ENCODE measurements around the gene MYMK.
A peak's percentile ranks its signal among the peaks of the same experiment; 100 is the strongest.

The MYMK gene

DNA sequence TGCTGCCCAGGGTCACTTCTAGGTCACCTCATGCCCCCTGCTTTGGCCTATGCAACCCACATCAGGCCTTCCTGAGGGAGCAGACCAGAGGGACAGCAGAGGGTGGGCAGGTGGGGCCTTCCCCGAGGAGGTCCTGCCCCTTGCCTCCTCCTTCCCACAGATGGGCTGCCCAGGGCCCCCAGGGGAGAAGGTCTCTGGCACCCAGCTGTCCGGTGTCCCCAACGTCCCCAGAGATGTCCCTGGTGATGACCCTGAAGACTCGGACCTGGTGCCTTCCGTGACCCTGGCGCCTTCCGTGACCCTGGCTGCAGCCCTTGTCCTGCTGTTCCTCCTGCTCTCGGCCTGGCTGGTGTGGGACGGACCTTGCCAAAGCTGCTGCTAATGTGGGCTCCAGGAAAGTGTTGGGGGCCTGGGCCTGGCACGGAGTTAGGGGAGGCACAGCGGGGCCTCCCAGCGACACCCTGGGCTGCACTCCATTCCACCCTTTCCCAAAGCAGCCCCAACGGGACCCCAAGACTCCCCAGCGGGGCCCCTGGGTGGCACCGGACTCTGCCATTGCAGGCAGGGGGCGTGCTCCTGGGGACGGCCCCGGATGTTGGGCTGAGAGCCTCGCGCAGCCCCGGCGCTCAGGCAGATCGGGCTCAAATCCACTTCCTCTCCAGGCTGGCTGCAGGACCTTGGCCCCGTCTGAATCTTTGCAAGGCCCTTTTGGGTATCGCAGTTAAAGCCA is 39.1 kb downstream of the MYMK start:
- no peak for DNase-seq (ENCODE audit: low read depth, low spot score)

DNA sequence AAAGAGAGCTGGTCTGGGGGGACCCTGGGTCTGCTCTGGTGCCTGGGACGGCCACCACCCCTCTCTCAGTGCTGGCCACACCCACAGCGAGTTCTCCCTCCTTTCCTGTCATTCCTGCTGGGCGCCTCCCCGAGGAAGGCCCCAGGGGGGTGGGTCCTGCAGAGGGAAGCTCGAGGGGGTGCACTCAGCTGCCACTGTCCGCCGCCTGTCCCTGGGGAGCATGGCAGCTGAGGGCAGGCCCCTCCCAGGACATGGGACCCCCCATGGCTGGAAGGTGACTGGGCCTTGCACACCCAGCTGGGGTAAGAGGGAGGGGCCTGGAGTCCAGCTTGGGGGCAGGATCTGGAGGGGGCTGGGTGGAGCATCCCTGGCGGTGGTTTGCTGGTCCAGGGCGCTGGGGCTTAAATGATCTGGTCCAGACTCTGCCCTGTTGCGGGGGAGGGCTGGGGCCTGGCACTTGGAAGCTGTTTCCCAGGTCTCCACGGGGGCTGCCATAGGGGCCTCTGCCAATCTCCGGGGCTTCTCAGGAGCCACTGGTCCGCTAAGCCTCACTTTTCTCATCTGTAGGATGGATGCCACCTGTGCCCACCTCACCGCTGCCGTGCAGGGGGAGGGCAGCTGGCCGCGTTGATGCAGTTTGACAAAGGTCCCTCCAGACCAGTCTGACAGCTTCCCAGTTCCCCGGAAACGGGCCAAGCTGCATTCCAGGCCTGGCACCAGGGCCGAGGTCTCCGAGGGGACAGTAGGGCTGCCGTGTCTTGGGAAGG is 39.9 kb downstream of the MYMK start:
- DNase-seq (ENCODE audit: low read depth, low spot score), result no peak

DNA sequence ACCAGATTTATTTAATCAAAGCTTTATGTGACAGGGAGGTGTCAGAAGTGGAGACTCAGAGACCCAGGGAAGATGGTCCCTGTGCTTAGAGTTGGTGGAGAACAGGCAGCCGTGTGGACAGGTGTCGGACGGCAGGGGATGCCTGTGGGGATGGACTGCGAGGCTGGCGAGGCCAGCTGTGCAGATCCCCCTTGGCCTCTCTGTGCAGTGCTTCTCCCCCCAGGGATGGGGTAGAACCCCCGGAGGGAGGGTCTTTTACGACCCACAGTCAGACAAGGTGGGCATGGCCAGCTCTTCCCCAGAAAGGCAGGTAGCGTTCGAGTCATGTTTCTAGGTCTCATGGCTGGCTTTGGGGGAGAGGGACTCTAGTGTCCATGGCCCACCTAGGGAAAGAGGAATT is 41.1 kb downstream of the MYMK start:
- DNase-seq (ENCODE audit: low read depth, low spot score), result no peak

DNA sequence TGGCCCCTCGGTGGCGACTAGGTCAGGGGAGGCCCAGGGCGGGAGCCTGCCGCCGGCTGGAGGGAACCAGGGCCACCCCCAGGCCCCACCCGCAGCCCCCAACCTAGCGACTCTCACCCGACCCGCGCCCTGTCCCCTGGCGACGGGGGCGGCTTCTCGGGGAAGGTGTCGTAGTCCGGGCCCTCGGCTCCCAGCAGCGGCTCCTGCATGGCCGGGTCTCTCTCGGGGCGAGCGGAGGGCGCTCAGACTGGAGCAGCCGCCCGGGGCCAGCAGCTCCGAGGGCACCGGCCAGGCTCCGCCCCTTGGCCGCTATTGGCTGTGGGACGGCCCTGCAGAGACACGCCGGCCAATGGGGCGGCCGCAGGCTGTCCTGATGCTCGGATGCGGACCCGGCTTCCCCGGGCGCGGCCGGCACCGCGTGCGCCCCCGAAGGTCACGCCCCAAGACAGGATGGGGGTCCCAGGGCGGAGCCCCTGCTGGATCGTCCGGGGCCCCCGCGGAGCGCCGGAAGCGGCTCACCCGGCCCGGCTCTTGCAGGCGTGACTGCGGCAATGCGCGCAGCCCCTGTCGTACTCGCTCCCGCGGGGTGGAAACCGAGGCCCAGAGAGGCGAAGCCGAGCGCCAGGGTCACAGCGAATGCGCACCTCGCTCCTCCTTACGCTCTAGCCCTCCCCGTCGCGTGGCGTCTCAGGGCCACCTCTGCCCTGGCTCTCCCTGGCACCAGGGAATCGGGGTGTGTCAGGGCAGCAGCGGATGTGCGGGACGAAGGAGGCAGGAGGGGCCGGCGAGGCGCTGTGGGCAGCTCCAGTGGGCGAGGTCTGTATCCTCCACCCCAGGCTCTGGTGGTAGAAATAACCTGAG is 45.7 kb downstream of the MYMK start, which contains the start of gene SLC2A6:
Gene SLC2A6 (minus strand): TSS at position 249 of the 861 bp plus-strand sequence. CDS start 40 bp downstream, at position 209.
- DNase-seq (ENCODE audit: low read depth, low spot score), result peak; percentile 68

DNA sequence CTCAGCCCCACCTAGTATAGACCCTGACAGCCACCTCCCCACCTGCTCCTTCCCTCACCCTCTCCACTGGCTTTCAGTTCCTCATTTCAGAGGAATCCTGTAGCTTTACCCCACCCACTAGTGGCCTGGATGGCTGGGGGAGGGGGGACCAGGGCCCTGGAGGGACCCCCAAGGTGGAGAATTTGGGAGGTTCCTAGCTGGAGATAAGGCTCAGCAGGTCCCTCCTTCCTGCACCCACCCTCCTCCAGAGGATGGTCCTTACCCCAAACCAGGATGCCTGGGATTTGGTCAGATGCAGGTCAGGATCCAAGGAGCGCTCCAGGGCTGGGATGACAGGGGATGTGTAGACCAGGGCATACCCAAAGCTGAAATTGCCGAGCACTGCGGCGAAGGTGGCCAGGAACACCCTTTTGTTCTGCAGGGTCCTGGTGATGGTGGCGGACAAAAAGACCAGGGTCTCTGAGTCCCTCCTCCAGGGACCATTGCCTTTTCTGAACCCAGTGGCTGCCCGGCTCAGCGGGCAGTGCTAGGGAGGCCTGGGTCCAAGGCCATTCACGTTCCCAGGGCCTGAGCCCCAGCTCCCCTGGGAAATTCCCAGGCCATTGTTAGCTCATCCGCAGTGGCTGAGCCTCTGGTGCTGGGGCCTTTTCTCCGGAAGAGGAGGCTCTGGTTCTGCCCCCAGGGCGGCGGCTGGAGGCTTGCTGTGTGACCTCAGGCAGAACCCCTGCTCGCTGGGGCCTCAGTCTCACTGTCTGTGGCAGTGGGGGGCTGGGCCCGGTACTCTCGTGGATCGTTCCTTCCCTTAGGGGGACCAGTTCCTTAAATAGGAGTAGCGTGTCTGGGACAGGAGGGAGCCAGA is 46.5 kb downstream of the MYMK start:
- no peak for DNase-seq (ENCODE audit: low read depth, low spot score)

DNA sequence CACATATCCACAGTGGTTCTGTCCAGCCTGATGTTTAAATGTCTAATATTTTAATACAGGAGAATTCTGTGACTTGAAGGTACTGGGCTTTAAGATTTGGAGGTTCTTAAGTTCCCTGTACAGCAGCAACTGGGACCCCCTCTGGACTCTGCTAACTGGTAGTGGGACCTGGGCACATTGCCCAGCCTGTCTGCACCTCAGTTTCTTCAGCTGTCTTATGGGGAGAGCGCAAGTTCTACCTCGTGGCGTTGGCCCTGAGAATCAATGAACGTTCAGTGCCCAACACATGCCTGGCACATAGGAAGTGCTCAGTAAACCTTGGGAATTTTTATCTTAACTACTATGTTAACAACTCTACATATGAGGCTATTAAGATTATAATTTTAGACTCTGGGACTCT is 47.3 kb downstream of the MYMK start:
- DNase-seq (ENCODE audit: low read depth, low spot score), result no peak

DNA sequence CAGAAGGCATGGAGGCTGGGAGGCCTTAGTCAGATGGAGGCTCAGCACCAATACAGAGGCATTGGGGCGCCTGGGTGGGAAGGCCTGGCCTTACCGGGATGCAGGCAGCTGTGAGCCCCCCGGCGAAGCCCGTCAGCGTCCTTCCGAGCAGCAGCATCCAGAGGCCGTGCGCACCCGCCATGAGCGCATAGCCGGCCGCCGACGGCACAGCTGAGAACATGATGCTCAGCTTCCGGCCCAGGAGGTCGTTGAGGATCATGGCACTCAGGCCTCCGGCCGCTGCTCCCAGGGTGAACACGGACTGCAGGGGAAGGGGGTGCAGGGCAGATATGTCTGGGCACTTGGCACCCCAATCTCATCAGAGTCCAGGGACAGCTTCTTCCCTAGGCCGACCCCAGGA is 47.8 kb downstream of the MYMK start:
- DNase-seq (ENCODE audit: low read depth, low spot score), result no peak

DNA sequence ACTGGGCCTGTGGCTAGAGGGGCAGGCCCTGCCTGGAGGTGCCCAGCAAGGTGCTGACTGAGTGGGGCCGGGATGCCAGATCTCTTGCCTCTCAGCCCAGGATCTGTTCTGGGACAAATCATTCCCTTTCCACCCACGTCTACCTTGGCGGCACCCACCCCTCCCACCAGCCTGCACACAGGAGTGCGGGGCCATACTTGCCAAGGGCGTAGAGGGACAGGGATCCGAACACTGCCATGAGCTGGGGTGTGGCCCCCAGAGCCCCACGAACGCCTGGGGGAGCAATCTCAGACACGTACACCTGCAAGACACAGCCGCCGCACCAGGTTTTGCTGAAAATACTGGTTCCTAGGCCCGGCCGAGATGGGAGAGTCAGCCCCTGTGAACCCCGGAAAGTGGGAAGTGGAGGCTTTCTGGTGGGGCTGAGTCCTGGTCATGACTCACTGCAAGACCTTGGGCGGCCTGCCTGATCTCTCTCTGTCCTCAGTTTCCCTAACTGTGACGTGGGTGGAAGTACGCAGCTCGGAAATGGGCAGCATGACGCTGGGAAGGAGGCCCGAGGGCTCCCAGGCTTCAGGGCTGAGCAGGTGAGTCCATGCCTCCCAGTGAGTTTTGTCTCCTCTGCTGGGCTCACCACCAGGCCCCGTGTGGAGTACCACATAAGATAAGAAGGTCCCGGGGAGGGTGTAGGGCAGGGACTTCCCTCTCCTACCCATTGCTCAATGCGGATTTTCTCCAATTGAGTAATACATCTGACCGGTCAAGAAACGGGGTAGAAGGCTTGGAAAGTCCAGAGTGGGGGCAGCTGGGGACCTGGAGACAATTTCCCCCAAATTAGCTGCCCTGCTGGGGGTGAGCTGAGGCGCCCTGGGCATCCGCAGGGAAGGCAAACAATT is 48.5 kb downstream of the MYMK start:
- no peak for DNase-seq (ENCODE audit: low read depth, low spot score)

DNA sequence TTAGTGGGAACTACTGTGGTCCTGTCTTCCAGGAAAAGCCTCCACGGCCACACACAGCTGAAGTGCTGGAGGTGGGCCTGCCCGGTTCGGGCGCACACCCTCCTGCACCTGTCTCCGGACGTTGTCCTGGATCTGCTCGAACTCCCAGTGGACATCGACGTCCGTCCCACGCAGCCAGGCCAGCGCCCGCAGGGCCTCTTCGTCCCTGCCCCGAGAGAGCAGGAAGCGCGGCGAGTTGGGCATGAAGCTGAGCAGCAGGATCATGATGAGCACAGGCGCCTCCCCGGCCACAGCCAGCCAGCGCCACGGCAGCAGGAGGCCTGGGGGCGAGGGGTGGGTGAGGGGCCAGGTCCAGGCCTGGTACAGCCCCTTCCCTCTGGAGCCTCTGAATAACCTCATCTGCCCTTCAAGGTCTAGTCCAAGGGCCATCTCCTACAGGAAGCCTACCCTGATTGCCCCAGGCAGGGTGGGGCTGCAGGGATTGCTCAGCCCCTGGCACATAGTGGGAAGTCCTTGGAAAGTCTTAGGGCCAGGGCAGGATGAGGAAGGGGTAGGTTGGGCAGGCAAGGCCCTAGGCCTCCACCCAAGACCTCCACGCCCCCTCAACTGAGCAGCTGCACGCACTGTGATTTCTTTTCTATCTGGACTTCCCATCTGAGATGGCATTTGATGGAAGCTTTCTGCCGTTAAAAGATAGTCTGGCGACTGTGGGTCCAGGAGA is 49.3 kb downstream of the MYMK start:
- no peak for DNase-seq (ENCODE audit: low read depth, low spot score)

DNA sequence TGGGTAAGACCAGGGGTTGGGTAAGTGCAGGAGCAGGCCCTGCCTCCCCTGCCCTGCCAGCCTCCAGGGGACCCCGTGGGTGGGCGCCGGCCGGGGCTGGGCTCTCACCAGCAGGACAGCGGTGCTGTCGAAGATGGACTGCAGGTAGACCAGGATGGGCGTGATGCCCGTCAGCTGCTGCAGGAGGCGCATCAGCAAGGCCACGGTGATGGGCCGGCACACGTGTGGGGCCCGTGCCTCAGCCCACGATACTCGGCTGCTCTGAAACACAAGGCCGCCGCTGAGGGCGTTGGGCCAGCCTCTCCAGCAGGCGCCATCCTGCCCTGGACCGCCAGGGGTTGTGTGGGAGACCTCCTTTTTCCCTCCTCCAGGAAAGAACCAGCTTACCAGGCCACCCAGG is 49.9 kb downstream of the MYMK start:
- DNase-seq (ENCODE audit: low read depth, low spot score), result no peak

DNA sequence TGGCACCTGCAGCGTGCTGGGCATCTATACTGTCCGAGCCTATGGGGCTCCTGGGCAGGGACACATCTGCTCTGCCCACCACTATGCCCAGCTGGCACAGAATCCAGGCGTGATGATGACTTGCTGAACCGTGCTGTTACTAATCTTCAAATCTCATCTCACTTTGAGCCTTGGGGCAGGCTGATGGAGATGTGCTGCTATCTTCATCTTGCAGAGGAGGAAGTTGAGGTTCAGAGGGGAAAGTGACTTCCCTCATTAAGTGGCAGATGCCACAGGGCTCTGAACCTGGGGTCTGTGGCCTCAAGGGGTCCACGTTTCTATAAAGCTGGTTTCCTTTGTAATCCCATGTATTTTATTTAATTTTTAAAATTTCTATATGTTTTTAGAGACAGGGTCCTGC is 50.5 kb downstream of the MYMK start:
- DNase-seq (ENCODE audit: low read depth, low spot score), result no peak

DNA sequence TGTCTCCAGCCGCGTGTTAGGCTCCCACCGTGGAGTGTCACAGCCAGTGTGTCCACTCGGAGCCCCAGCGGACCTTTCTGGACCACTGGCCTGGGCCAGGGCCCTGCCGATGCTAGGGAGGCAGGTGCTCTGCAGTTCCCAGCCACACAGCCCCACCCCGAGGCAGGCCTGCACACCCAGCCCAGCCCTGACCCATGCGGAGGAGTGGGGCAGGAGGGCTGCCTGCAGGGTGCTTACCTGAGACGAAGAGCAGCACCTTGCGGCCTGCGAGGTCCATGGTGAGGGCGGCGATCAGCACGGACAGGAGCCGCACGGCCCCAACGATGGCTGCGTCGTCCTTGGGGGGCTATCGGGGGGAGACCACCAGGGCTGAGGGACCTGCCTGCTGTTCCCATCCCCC is 51.0 kb downstream of the MYMK start:
- no peak for DNase-seq (ENCODE audit: low read depth, low spot score)

DNA sequence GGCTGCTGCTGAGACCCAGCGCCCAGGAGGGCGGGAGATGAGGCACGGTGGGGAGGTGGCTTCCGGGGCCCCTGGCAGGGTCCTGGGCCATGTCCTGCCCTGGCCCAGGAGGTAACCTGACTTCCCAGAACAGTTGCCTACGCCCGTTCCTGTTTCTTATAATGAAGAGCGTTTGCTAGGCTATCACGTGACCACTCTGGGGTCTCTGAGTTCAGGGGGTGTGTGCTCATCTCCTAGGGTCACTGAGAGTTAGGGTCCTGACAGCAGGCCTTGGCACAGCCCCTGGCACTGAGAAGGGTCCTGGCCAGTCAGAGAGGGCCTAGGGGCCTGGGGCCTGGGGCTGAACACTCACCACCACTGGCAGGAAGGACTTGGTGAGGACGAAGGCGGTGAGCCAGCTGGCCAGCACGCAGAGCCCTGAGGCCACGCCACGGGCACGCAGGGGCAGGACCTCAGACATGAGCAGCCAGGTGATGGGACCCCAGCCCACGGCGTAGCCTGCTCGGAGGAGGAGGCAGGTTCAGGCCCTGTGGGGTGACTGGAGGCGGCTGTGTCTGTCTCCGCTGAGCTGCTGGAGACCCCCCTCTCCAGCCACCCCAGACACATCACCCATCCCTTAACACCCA is 51.9 kb downstream of the MYMK start:
- no peak for DNase-seq (ENCODE audit: low read depth, low spot score)

DNA sequence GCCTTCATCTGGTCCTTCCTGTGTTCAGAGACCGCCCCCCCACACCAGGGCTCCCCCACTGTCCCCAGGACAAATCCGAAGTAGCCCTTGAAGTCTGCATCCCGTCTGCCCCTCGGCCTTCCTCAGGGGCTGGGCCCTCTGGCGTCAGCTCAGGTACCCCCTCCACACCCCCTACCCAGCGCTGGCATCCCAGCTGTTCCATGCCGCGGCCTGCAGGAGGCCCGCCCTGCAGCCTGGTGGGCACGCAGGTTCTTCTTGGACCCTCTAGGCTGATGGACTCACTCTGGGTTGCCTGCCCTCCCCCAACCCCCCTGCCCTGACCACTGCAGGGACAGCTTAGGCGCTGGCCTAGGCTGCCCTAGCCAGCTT is 52.5 kb downstream of the MYMK start:
- no peak for DNase-seq (ENCODE audit: low read depth, low spot score)

DNA sequence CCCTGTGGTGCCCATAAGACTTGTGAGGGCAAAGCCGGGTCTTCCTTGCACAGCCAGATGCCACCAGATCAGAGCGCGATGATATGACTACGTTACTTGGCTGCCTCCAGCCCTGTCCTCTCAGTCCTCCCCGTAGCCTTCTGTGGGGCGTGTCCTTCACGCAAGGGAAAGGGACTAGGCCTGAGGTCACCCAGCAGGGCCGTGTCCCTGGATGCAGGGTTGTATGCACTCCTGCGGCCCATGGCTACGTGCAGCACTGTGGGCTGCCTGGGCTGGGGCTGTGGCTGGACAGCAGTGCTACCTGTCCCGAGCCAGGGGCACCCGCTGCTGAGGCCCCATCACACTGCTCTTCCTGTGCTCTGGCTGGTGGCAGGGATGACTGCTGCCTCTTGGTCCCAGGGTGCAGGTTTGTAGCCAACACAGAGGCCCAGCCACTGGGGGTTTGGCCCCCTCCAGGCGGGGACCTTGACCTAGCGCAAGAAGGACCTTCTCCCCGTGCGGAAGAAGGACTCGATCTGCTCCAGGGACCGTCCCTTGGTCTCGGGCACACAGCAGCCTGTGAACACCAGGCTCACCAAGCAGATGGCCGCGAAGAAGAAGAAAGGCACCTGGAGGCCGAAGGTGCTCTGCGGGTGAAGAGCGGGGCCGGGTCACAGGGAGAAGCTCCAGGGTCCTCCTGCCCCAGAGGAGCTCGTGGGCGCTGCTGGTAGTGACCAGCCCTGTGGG is 53.0 kb downstream of the MYMK start:
- no peak for DNase-seq (ENCODE audit: low read depth, low spot score)

DNA sequence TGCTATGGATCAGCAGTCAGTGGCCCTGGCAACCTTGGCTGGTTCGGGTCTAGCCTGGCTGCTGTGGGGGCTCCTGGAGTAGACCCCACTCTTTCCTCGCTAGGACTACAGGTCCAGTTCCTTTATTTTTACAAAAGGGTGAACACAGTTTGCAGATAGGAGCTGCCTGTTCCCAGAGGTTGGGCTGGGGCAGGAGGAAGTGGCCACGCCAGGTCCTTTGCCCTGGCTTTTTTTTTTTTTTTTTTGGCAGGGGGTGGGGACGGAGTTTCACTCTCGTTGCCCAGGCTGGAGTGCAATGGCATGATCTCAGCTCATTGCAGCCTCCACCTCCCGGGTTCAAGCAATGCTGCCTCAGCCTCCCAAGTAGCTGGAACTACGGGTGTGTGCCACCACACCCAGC is 53.8 kb downstream of the MYMK start:
- DNase-seq (ENCODE audit: low read depth, low spot score), result no peak

DNA sequence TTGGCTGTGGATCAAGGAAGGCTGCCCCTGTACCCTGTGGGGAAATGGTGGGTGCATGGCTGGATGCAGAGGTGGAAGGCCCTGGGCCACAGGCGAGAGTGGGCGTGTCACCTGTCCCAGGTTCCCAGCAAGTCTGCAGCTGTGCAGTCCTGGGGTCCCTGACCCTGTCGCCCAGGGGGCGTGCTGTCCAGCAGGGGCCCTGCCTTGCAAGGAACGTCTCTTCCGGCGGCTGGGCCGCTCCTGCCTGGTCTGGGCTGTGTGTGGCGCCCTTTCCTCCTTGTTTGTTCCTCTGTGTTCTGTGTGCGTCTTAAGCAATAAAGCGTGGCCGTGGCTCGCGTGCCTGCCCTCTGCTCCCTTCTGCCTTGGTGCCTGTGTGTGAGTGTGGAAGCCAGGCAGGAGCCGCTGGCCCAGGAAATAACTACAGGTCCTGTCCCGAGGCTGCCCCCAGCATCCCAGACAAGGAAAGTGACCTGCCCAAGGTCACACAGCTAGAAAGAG is 54.3 kb downstream of the MYMK start:
- no peak for DNase-seq (ENCODE audit: low read depth, low spot score)

DNA sequence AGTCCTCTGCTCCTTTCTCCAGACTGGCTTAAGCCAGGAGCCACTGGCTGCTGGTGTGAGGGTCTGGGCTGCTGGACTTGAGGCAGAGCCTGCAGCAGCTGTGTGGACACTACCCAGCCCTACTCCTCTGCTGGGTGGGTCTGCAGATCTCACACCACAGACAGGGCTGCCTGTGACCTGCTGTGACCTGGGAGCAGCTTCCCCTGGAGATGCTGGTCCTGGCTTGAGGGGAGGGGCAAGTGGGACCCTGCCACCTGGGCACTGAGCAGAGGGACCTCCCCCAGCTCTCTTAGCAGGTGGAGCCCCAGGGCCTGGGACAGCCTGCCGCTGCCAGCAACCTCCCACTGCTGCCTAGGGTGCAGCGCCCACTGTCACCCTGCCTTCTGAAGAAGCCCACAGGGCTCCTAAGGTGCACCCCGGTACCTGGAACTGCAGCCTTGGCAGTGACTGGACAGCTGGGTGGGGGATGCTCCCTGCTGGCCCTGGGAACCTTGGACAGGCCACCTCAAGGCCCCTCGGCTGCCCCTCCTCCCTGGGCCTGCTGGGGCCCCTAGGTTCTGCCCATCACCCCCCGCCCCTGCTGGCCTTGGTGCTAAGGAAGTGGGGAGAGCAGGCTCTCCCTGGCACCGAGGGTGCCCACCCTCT is 55.9 kb downstream of the MYMK start:
- no peak for DNase-seq (ENCODE audit: low read depth, low spot score)
